HG03521 (cell line): Measurements from ENCODE around the gene SHC1.

Experiments
- ATAC-seq: cut with Tn5 transposase; IDR thresholded peaks from one replicate; pipeline ENCODE4 v1.9.1; 2021; ENCODE audit warnings: mild to moderate bottlenecking, moderate library complexity; ENCODE audit not compliant: unreplicated experiment

SHC1 gene, protein sequence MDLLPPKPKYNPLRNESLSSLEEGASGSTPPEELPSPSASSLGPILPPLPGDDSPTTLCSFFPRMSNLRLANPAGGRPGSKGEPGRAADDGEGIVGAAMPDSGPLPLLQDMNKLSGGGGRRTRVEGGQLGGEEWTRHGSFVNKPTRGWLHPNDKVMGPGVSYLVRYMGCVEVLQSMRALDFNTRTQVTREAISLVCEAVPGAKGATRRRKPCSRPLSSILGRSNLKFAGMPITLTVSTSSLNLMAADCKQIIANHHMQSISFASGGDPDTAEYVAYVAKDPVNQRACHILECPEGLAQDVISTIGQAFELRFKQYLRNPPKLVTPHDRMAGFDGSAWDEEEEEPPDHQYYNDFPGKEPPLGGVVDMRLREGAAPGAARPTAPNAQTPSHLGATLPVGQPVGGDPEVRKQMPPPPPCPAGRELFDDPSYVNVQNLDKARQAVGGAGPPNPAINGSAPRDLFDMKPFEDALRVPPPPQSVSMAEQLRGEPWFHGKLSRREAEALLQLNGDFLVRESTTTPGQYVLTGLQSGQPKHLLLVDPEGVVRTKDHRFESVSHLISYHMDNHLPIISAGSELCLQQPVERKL

DNA sequence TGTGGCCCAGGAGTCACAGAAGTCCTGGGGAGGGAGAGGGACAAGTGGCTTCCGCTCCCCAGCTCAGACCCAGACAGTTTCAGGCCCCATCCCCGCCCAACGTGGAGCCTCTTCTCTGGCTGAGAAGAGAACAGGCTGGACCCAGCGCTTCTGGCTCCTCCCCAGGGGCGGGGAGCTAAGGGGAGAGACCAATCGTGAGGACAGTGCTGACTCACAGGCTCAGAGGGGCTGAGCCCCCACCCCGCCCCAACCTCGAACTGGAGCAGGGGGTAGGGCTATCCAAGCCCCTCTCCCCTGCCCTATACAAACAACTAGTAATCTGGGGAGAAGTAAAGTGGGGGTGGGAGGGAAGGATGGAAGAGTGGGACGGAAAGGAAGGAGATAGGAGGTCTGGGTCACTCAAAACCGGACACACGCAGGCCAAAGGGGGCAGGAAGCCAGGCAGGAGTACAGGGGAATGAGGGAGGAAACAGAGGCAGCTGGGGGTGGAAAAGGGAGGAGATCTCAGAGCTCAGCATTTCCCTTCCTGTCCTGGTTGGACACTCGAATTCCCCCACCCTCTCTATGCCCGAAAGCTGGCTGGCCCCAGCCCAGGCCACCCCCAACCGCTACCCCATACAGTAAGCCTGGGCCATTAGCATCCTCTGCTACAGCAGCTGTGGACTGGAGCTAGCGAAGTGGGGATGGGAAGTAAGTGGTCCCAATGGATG lies at the start of gene SHC1:
SHC1 (minus strand) TSS at position 117 of the 710 bp plus-strand sequence. CDS start 221 bp downstream, outside the sequence.
- no peak for ATAC-seq

GRCh38 chr1:155019377-155020245 lies 49.1 kb upstream of the SHC1 start:
- no peak for ATAC-seq

DNA sequence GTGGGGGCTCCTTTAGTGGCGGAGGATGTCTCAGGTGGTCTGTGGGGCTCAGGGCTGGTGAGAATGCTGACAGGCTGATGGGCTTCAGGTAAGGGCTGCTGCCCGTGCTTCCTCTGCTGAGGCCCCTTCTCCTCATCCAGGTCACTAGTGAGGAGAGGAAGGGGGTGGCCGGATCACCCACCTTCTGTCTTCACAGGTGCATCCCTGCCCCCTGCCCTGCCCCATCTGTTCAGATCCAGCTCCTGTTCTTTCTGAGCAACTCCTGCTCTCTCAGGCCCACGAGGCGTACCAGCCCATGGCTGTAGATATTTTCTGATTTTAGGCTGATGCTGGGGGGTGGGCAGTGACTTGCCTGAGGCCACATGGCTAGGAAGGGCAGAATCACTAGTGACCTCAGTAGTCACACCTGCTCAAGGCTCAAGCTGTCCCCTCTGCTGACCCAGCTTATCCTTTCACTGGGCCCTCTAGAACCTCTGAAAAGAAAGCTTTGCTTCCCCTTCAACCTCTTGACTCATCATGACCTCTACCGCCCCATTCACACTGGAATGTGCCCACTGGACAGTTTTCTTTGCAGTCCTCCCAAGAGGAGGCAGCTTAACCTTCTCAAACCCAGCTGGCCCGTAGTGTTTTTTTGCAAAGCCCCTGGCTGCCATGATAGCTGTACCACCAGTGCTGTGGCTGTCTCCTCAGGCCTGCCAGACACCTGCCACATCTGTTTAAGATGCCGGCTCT lies 48.2 kb upstream of the SHC1 start:
- ATAC-seq, result no peak

DNA sequence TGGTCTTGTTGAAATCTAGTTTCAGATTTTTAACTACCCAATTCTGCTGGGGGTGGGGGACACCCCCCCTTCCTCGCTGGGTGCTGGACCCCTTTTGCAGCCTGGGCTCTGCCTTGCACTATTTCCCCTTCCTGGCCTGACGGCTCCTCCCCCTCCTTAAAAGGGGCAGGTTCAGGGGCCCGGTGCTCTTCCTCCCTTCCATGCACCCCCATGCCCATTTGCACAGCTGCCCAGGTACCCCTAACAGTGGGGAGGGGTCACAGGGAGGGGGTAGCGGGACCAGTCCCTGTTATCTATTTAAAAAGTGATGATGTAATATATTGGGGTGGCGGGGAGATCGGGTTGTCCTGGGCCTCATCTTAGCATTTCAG lies 47.4 kb upstream of the SHC1 start:
- ATAC-seq, result no peak

DNA sequence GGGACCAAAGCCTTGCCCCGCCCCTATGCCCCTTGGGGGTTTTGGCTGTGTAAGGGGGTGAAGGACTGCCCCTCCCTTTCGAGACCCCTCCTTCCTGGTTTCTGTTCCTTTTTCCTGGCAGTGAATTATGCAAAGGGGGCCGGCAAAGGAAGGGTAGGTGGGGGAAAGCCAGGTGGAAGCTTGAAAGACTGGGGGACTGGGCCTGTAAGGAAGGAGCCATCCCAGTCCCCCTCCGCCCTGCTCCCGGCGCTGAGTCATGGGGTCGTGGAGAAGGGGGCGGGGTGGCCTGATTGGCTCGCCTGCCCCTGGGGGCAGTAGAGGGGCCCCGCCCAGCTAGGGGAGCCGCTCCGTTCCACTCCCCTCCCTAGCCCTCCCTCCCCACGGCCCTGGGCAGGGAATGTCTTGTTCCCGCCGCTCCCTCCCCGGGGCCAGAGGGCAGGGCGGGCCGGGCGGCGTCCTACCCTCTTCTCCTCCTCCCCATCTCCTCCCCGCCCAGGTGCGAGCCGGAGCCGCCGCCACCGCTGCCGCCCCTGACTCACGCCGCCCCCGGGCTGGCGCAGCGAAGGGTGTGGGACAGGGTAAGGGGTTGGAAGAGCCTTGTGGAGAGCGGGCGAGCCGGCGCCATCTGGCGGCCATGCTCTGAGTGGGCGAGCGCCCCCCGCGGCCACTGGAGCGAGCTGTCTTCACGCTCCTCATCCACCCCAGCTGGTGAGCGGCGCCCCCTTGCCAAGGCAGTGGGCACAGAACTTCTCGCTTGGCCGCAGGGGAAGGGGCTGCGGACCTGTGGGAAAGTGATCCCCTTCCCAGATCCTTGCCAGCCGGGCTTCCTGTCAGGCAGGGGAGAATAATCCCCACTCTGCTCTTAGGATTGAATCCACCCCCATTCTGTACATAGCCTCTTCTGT lies 46.7 kb upstream of the SHC1 start:
- peak; percentile 79 for ATAC-seq

DNA sequence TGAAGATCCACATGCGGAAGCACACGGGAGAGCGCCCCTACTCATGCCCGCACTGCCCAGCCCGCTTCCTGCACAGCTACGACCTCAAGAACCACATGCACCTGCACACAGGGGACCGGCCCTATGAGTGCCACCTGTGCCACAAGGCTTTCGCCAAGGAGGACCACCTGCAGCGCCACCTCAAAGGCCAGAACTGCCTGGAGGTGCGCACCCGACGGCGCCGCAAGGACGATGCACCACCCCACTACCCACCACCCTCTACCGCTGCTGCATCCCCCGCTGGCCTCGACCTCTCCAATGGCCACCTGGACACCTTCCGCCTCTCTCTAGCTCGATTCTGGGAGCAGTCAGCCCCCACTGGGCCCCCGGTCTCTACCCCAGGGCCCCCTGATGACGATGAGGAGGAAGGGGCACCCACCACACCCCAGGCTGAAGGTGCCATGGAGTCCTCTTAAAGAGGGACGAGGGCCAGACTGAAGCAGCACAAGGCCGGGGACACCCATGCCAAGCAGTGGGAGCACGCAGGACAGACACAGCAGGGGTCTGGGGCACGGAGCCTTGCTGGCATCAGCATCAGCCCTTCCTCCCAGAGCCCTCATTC lies 45.8 kb upstream of the SHC1 start:
- no peak for ATAC-seq

GRCh38 chr1:155015527-155016230 lies 45.1 kb upstream of the SHC1 start:
- no peak for ATAC-seq

- ATAC-seq, result no peak
Observed at GRCh38 chr1:155014709-155015508, 44.4 kb upstream of the SHC1 start.

- ATAC-seq, result no peak
Observed at GRCh38 chr1:155013632-155014031, 43.1 kb upstream of the SHC1 start.

DNA sequence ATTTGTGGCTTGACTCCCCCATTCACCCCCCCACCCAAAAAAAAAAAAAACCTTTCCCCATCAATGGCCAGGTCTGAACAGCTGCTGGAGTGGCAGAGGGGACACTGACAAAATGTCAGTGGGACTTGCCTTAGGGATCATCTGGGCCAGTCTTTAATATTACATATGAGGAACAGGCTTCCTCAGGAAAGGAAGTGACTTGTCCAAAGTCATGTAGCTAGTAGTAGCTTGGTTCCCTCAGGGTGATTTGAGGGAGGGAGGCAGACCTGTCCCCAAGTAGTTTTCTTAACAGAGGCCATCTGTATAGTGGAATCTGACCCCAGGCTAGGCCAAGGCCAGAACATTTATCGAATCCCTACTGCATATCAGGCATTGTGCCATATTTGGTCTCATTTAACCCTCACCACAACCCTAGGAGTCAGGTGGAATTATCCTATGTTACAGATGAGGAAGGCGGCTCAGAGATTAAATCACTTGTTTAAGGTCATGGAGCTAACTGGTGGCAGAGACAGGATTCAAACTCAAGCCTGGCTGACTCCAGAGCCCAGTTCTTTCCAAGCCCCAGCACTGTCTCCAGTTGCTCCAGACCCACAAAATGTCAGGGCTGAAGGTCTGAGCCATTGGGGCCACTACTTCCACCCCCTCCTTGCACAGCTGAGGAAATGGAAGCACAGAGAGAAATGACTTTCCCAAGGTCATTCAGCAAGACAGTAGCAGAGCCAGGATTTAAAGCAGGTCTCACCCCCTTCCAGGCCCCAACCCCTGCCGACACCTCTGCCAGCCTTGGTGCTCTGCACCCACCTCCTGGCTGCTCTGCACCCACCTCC lies 42.4 kb upstream of the SHC1 start:
- ATAC-seq, result no peak

DNA sequence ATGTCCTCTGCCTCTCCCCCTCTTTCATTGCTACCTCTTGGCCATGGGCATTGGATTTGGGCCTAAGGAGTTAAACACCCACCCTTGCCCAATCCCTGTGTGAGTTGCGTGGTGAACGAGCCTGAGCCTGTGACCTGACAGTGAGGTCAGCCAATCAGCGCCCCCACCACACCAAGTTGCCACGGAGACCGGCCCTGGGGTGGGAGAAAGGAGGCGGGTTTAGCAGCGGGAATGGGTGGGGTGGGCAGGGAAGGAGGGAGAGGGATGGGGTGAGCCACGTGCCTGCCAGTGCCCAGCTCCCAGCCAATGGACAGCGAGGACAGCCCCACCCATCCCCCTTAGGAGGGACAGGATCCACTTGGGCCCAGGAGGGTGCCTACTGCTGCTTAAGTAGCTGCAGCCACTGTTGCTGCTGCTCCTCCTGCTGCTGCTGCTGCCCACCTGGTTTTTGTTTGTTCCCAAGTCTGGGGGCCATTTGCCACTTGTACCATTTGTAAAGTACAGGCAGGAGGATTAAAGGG lies 41.5 kb upstream of the SHC1 start:
- no peak for ATAC-seq

GRCh38 chr1:155011437-155012025 lies 41.0 kb upstream of the SHC1 start:
- no peak for ATAC-seq

GRCh38 chr1:155011004-155011416 lies 40.5 kb upstream of the SHC1 start:
- no peak for ATAC-seq

- ATAC-seq, result no peak
Observed at GRCh38 chr1:155010211-155010918, 39.8 kb upstream of the SHC1 start.

GRCh38 chr1:155009742-155010141 lies 39.2 kb upstream of the SHC1 start:
- no peak for ATAC-seq
